ENCODE results near the gene PHACTR2.
"Not testable (repeated sequence)": the region's sequence is repeated elsewhere in the genome, so short reads cannot be mapped to it uniquely, and the experiment has no call there.

The PHACTR2 gene

DNA sequence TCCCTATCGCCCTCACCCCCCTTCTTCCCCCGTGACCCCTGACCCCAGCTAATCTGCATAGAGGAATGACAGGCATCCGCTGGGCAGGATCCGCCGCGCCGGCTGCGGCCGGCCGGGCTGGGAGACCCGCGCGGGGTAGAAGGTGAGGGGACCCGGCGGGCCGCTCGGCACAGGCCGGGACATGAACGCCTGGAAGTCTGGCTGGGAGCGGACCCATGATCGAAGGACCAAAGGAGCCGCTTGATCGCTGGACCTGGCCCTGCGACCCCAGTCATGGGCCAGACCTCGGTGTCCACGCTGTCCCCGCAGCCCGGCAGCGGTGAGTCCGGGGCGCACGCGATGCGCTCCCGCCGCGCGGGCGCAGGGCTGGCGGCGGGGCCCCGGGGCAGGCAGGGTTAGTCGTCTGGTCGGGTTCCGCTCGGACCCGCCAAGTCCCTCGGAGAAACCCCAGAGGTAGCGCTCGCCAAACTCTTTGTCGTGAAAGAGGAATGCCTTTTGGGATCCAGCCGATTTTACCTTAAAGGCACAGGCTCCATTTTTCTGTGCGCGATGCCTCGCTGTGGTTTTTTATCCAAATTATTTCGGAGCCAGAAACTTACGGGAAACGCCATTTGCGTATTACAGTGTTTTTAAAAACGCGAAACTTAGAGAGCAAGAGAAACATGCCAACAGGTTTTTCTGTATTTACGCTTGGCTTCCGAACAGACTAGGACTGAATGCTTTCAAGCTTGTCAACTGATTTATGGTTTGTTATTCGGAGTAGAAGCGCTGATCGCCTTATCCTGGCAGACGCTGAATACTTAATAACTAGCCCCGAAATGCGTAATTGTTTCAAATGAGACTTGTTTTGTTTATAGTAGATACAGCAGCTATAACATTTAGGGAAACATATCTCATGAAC lies at the start of gene PHACTR2:
TSS of gene PHACTR2 (plus strand) at position 75 of the 901 bp plus-strand sequence. CDS start at position 274, 199 bp downstream.
- peak; percentile 46 for DNase-seq

DNA sequence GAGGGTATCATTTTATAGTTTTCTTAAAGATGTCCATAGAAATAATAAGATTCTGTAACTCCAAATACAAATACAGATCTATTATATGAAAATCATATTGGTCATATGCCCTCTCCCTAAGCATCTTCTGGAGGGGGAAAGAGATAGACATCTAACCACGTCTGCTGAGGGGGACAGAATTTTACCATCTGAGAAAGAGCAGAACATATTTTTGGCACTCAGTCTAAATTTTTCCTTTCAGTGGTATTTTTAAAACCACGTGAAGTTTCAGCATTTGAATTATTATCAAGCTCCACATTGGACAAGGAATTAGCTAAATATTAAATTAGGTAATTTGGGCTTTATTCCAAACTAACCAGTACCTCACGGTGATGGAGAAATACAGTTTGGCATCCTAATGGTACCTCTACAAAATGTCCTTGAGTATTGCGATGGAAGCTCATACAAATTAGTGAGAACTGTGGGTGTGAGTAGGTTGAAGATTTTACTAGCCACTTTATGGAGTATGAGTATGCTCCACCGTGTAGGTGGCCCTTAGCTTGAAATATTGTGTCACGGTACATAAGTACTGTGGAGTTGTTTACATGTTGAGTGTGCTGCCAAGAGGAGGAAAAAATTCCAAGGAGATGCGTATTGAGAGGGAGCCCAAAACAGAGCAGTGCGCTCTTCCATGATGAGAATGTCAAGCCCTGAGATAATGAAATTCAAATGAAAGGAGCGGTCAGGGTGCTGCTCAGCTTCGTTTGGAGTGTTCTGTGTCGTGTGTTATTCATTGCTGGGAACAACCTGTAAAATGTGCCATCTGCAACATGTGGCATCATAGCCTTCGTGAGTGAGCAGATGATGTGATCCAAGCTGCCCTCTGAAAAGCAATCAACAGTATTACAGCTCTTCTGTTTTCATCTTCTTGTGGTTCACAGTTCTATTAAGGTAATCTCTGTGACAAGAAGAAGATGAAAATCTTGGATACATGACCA lies 48.4 kb upstream of the PHACTR2 start:
- DNase-seq = no peak

DNA sequence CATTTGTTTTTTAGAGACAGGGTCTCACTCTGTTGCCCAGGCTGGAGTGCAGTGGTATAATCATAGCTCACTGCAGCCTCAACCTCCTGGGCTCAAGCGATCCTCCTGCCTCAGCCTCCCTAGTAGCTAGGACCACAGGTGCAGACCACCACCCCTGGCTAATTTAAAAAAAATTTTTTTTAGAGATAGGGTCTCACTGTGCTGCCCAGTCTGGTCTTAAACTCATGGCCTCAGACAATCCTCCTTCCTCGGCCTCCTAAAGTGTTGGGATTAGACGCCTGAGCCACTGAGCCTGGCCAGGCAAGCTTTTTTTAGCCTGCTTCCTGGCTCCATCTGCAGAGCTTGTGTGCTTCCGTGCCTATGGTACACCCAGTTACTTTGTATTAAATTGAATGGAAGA lies 46.6 kb upstream of the PHACTR2 start:
- not testable (repeated sequence) for DNase-seq

DNA sequence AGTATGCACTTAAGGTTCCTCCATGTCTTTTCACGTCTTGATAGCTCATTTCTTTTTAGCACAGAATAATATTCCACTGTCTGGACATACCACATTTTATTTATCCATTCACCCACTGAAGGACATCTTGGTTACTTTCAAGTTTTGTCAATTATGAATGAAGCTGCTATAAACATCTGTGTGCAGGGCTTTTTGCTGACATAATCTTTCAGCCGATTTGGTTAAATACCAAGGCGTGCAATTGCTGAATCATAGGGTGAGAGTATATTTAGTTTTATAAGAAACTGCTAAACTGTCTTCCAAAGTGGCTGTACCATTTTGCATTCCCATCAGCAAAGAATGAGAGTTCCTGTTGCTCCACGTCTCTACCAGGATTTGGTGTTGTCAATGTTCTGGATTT lies 44.9 kb upstream of the PHACTR2 start:
- no peak for DNase-seq

DNA sequence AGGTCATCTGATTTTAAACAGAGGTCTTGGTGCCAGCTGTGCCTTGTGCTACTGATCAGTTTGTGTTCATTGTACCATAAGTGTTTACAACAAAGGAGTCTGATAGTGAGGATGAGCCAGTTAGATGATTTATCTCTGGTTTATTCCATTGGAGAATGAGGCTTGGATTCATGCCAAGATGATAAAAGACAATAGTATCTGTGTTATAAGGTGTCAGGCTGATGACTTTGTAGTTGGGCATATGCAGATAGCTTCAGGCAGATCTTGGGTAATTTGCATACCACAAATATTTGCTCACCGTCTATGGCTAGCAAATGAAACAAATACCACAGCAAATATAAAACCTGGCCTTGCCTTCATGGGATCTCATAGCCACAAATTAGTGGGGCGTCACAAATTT lies 43.3 kb upstream of the PHACTR2 start:
- no peak for DNase-seq

DNA sequence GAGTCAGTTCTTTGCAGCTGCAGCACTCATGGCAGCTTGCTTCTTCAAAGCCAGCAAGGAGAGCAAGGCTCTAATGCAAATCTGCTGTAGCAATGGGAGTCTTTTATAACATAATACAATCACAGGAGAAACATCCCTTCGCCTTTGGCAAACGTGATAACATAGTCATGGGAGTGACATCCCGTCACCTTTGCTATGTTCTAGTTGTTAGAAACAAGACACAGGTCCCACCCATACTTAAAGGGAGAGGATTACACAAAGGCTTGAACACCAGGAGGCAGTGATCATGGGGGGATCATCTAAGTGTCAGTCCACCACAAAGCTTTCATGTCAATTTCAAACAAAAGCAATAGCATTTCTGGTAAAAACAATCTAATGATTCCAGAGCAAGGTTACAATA lies 40.1 kb upstream of the PHACTR2 start:
- DNase-seq = no peak

DNA sequence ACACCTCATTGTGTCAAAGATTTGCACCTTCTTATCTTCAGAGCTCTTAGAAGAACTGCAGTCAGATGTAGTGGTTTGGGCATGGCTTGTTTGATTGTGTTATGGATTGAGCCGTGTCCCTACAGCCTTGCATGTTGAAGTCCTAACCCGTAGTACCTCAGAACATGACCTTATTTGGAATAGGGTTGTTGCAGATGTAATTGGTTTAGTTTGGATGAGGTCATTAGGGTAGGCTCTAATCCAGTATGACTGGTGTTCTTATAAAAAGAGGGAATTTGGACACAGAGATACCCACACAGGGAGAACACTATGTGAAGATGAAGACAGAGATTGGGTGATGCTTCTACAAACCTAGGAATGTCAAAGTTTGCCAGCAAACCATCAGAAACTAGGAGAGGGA lies 35.4 kb upstream of the PHACTR2 start:
- DNase-seq = no peak

DNA sequence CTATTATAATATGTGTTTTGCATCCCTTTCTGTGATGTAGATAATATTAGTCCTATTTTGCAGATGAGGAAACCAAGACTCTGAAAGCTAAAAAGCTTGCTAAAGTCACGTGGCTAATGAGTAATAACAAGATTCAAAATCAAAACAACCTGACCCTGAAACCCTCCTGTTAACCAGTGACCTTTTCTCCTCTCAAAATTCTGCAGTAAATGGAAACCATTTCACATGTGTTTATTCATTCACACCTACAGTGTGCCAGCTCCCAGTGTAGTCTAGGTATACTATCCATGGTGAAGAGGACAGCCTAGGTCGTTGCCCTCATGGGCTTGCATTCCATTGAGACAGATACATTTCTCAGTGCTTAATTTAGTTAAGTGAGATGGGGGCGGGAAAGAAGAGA lies 30.6 kb upstream of the PHACTR2 start:
- DNase-seq = no peak

DNA sequence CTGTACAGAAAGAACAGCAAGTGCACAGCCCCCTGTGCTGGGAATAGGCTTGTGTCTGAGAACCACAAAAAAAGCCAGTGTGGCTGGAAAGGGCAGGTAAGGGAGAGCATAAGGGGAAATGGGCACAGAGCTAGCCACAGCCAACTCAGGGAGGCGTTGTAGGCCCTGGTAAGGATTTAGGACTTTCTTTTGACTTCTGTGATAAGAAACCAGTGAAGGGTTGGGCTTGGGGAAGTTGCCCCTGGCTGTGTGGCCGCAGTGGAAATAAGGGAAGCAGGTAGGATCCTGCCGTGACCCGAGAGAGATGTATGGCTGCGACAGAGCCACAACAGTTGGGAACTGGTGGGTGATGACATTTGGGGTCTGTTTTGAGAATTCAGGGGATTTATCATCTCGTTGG lies 30.0 kb upstream of the PHACTR2 start:
- no peak for DNase-seq

DNA sequence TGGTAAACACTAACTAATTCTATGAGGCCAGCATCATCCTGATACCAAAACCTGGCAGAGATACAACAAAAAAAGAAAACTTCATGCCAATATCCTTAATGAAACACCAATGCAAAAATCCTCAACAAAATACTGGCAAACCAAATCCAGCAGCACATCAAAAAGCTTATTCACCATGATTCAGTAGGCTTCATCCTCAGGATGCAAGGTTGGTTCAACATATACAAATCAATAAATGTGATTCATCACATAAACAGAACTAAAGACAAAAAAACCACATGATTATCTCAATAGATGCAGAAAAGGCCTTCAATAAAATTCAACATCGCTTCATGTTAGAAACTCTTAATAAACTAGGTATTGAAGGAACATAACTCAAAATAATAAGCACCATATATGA lies 28.4 kb upstream of the PHACTR2 start:
- not testable (repeated sequence) for DNase-seq

DNA sequence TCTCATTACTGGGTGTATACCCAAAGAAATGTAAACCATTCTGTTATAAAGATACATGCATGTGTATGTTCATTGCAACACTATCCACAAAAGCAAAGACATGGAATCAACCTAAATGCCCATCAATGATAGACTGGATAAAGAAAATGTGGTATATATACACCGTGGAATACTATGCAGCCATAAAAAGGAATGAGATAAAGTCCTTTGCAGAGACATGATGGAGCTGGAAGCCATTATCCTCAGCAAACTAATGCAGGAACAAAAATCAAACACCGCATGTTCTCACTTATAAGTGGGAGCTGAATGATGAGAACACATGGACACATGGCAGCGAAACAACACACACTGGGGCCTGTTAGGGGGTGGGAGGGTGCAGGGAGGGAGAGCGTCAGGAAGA lies 26.4 kb upstream of the PHACTR2 start:
- DNase-seq = not testable (repeated sequence)

DNA sequence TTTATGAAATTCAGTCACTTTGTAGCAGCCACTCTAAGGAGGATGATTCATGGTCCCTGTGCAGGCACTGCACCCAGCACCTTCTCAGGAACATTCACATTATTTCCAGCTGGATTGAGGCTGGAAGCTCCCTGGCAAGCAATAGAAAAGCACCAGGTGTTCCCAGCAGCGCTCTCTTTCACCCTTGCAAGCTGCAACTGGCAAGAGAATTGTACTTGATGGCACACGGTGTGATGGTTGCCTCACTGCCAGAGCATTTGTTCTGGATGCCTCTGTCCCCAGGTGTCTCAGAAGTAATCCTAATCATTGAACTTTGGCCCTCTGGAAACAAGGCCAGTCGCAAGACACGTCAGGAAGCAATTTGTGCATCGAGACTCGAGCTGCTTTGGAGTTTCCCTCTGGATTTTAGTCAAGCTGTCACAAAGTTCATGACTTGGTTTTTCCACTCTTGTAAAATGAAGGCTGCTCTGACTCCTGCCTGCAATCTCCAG lies 24.9 kb upstream of the PHACTR2 start:
- DNase-seq = no peak

DNA sequence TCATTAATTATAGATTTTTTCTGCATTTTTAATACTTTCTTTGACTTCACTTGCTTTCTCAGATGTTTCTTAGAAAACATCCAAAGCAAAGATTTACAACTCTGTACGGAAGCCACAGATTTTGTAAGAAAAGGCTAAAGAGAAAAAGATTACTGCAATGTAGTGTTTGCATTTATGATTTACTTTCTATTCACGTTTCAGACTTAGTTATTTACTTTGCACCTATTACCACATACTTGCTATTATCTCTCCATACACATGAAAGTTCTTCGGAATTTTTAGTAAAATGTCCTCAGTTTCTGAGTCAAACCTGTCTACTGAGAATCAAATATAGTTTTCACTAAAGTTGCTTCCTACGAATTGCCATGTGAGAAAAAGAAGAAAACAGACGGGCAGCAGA lies 22.2 kb upstream of the PHACTR2 start:
- no peak for DNase-seq

DNA sequence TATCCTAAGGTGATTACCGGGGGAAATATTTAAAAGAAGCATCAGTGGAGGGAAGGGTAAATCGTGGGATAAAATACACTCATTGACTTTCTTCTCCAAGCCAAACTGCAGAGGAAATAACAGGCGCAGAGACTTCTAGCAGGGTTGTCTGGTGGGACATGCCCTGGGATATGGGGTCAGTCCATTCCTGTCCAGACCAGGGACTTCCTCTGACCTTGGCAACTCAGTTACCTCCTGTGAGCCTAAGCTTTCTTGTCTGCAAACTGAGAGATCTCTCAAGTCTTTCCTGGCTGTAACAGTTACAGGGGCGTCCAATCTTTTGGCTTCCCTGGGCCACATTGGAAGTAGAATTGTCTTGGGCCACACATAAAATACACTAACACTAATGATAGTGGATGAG lies 21.7 kb upstream of the PHACTR2 start:
- DNase-seq = no peak

DNA sequence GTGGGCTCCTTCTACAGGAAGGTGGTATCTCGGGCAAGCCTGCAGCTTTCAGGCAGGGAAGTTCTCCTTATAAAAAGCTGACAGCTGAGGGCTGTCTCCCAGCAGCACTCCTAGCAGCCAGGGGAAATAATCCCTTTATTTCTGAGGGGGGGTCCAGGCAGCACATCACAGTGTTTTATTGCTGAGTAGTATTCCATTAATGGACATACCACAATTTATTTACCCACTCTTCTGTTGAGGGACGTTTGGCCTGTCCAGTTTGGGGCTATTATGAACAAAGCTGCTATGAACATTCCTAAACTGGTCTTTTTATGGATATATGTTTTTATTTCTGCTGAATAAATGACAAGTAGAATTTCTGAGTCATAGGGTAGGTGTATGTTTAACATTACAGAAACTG lies 20.0 kb upstream of the PHACTR2 start:
- DNase-seq = no peak

DNA sequence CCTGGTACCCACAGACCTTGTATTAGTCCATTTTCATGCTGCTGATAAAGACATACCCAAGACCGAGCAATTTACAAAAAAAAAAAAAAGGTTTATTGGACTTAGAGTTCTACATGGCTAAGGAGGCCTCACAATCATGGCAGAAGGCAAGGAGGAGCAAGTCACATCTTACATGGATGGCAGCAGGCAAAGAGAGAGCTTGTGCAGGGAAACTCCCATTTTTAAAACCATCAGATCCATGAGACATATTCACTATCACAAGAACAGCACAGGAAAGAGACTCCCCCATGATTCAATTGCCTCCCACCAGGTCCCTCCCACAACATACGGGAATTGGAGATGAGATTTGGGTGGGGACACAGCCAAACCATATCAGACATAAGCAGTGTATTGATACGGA lies 17.6 kb upstream of the PHACTR2 start:
- not testable (repeated sequence) for DNase-seq

DNA sequence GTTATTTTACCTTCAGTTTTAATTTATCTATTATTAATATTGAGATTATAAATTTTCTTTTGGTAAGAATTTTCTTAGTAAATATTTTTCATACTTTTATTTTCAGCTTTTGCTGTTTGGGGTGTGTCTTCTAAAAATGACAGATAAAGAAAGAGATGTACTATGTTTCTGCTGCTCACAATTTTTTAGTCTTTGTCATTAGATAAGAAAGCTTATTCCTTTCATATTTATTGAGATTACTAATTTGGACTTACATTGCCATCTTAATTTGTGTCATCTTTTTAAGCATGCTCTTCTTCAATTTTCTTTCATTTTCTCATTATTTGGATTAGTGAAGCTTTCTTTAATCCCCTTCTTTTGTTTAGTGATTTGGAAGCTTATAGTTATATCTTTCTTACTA lies 13.6 kb upstream of the PHACTR2 start:
- no peak for DNase-seq

DNA sequence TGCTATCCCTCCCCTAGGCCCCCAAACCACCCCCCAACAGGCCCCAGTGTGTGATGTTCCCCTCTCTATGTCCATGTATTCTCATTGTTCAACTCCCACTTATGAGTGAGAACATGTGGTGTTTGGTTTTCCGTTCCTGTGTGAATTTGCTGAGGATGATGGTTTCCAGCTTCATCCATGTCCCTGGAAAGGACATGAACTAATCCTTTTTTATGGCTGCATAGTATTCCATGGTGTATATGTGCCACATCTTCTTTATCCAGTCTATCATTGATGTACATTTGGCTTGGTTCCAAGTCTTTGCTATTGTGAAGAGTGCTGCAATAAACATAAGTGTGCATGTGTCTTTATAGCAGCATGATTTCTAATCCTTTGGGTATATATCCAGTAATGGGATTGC lies 11.8 kb upstream of the PHACTR2 start:
- not testable (repeated sequence) for DNase-seq

DNA sequence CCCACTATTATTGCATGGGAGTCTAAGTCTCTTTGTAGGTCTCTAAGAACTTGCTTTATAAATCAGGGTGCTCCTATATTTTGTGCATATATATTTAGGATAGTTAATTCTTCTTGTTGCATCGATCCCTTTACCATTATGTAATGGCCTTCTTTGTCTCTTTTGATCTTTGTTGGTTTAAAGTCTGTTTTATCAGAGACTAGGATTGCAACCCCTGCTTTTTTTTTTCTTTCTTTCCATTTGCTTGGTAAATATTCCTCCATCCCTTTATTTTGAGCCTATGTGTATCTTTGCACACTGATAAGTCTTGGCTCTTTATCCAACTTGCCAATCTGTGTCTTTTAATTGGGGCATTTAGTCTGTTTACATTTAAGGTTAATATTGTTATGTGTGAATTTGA lies 8.3 kb upstream of the PHACTR2 start:
- not testable (repeated sequence) for DNase-seq

DNA sequence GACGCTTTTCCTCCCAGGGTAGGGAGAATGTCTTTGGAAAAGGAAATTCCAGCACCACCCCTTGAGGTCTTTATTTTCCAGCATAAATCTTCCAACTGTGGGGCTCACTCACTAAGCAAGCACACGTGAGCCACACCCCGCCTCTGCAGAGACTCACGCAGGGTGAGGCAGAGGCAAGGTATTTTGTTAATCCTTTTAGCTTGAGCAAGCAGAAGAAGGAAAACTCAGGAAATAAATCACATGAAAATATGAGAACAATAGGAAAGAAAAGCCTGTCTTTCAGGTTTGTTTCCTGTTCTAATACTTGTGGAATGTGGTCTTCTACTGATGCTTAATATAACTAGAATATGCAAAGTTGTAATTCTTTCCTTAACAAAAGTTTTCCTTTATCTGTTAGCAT lies 4.1 kb upstream of the PHACTR2 start:
- no peak for DNase-seq

DNA sequence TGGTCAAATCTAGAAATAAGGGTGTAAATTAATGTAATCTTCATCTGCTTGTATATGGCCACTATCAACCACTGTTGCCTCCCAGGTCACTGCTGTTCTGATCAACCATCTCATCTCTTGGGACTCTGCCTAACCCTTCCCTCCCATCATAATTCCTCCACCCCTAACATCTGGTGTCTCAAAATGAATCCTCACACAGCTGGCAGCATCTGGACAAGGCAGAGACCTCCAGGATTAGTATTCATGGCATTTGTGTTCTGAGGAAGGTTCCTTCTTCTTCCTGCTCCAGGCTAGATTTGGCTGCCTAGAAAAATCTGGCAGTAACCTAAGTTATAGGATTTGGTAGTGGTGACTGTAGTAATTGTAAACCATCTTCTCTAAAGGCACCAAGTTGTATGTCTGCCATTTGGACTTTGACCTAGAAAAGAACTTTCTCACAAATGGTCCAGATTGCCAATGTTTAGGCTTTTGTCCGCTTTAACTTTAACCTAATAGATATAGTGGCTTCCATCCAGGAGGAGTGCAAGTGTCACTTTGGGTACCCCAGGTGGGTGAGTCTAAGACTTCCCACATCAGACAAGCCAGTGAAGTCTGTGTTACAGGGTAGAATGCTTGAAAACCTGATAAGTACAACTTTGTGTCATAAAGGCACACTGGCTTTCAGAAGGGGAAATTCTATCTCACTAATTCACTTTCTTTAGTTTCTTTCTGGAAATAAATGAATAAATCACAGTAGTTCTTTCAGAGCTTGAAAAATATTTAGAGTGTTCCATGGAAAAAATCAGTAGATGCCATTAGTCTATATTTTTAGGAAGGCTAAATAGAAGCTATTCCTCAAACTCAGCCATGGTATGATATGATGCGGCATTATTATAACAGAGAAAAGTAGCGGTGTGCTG lies 3.0 kb upstream of the PHACTR2 start:
- DNase-seq = no peak

DNA sequence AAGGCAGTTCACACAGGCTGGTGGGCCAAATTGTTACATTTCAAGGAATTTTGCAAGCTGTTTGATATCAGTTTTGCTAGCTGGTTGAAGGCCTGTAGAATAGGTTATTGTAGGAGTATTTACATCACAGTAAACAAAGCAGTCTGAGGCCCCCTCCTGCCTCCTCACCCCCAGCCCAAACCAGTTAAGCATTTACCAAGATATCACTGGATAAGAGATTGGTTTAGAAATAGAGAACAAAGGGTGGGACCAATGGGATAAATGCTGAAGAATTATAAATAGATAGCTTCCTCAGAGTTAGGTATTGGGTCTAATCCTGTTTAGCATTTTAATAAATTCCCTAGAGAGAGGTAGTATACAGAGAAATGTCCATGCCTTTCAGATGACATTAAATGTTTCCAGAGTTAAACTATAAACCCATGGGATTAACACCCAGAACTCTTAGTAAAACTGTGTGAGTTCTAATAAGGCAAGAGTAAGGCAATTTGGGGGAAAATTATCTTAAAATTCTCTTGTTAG lies 2.3 kb upstream of the PHACTR2 start:
- no peak for DNase-seq
